Prostate gland (tissue), 2 donors: ENCODE measurements around the gene FAM222A. TPM values are rescaled to one million over a fixed set of nuclear protein-coding genes. Genes with fewer than 3 reads are reported as not detected.

Experiments used
- DNase-seq: peaks from one replicate; pipeline ENCODE4 v3.0.0-alpha.2; 2019; ENCODE audit warnings: low spot score
- H3K27ac ChIP-seq, 2 donors: fragments of 200-600 bp; sonication (generic); 2 replicates each; pipeline ENCODE4 v1.5.1; 2017 to 2019
- H3K27me3 ChIP-seq: fragments of 200-600 bp; sonication (generic); replicated peaks from 2 replicates; pipeline ENCODE4 v1.5.1; 2019; ENCODE audit not compliant: insufficient read depth
- H3K36me3 ChIP-seq, 2 donors: fragments of 200-600 bp; sonication (generic); 1 replicate in 1 of 2; 2 replicates in 1 of 2; pipeline versions ENCODE4 v1.5.1 to v1.8.1; 2017 to 2019
- H3K4me1 ChIP-seq: fragments of 200-600 bp; sonication (generic); replicated peaks from 2 replicates; pipeline ENCODE4 v1.5.1; 2019
- H3K4me3 ChIP-seq, 2 donors: fragments of 200-600 bp; sonication (generic); 2 replicates each; pipeline ENCODE4 v1.5.1; 2017 to 2019
- H3K9me3 ChIP-seq: fragments of 200-600 bp; sonication (generic); 2 replicates; pipeline ENCODE4 v1.5.1; 2017
- POLR2A ChIP-seq: fragments of 450-650 bp; IDR thresholded peaks from one replicate; pipeline ENCODE4 v1.6.1; 2016; ENCODE audit warnings: antibody characterized with exemption, mild to moderate bottlenecking
- POLR2AphosphoS5 ChIP-seq: sonication (generic); formaldehyde crosslinking; IDR thresholded peaks from one replicate; pipeline ENCODE4 v1.6.1; 2017; ENCODE audit warnings: antibody characterized with exemption
- WGBS: methylation state at CpG from one replicate; pipeline ENCODE4 v1.1.5; 2018; 5-methylcytosine and 5-hydroxymethylcytosine counted together
- intact Hi-C: fragments of 100-400 bp; cut with DNase I; formaldehyde crosslinking; loops from one replicate; pipeline ENCODE4 v1.14.2; 2022
- total RNA-seq, 2 donors: library from RNA; depleted of rRNA; stranded (reverse); fragments of >200 nt; gene quantifications; one replicate each; pipeline ENCODE4 v1.1.0, GENCODE V29; 2016
- TF ChIP-seq, protein P1 (sequence below), 4 experiments: fragments of 200-600 bp in 2 of 4; fragments of 450-650 bp in 2 of 4; sonication (generic) in 2 of 4; IDR thresholded peaks; 1 replicate in 3 of 4; 2 replicates in 1 of 4; pipeline ENCODE4 v1.5.1; 2016 to 2019; ENCODE audit warnings: antibody characterized with exemption in 4 of 4, mild to moderate bottlenecking in 2 of 4, moderate library complexity in 2 of 4

FAM222A gene
- total RNA-seq, 2 donors from 2014 or later, result 2.0 to 52.3 TPM

DNA sequence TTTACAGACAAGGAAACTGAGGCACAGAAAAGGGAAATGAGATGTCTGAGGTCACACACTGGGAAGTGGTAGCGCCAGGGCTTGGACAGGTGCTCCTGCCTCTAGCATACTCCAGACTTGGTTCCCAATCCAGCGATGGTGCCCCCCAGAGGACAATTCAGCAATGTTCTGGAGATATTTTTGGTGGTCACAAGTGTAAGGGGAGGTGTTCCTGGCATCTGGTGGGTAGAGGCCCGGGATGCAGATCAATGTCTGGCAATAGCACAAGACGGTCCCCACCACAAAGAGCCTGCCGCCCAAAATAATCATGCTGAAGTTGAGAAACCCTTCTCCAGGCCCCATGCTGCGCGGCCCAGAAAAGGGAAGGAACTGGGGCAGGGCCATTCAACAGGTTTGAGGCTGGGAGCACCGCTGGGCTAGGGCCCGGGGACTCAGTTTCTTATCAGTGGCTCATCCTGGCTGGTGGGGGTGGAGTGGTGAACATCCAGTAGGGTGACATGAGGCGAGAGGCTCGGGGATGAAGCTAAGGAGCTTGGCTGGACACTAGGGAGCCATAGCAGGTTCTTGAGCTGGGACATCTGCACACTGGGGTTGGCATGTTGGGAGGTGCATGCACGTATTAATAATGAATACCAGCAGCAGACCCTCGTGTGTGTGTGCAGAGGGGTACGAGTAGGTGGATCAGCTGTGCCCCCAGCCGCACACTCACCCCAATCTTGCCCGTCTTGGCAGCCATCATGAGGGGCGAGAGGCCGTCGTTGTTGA, 84.5 kb downstream of the FAM222A start:
- Histone ChIP-seq H3K36me3 (peaks cover 0 to 3% of the 10 kb centered on the region in 2 donors), H3K4me3 (no peak overlapping the region), H3K9me3 (no peaks in the 10 kb centered on the region), H3K27ac (no peak overlapping the region), H3K27me3 (no peaks in the 10 kb centered on the region), H3K4me1 (no peaks in the 10 kb centered on the region)
- WGBS, result 83% methylated on average over 19 of the region's 19 CpGs
- TF ChIP-seq, protein P1, sequence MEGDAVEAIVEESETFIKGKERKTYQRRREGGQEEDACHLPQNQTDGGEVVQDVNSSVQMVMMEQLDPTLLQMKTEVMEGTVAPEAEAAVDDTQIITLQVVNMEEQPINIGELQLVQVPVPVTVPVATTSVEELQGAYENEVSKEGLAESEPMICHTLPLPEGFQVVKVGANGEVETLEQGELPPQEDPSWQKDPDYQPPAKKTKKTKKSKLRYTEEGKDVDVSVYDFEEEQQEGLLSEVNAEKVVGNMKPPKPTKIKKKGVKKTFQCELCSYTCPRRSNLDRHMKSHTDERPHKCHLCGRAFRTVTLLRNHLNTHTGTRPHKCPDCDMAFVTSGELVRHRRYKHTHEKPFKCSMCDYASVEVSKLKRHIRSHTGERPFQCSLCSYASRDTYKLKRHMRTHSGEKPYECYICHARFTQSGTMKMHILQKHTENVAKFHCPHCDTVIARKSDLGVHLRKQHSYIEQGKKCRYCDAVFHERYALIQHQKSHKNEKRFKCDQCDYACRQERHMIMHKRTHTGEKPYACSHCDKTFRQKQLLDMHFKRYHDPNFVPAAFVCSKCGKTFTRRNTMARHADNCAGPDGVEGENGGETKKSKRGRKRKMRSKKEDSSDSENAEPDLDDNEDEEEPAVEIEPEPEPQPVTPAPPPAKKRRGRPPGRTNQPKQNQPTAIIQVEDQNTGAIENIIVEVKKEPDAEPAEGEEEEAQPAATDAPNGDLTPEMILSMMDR (IDR thresholded peaks at IDR 0.05), result no peak
- TF ChIP-seq POLR2AphosphoS5 (no peak), POLR2A (no peak)
- intact Hi-C loops, result no loop called here
- DNase-seq, result no peak

DNA sequence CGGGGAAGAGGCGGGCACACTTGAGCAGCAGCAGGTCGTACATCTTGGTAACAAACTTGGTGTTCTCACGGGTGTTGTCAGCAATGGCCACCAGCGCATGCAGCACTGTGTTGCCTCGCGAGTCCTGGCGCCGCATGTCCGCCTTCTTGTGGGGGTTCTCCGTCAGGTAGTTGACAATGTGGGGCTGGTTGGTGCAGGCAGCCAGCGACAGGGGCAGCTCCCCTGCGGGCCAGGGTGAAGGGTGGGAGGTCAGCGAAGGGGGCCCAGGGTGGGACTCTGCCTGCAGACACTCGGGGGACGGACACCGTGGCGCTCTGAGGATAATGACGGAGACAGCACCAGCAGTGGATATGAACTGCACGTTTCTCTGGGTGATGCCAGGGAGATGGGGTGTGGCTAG, 85.1 kb downstream of the FAM222A start:
- TF ChIP-seq, protein P1 (IDR thresholded peaks at IDR 0.05), result no peak
- TF ChIP-seq POLR2A (no peak), POLR2AphosphoS5 (no peak)
- peaks cover 0 to 3% of the 10 kb centered on the region in 2 donors for H3K36me3 ChIP-seq
- DNase-seq, result no peak
- WGBS, result 88% methylated on average over 20 of the region's 20 CpGs
- intact Hi-C loops, result no loop called here
- no peak overlapping the region for H3K4me3 ChIP-seq
- no peaks in the 10 kb centered on the region for H3K9me3 ChIP-seq
- H3K27ac ChIP-seq, result no peak overlapping the region
- H3K4me1 ChIP-seq, result no peaks in the 10 kb centered on the region
- no peaks in the 10 kb centered on the region for H3K27me3 ChIP-seq

DNA sequence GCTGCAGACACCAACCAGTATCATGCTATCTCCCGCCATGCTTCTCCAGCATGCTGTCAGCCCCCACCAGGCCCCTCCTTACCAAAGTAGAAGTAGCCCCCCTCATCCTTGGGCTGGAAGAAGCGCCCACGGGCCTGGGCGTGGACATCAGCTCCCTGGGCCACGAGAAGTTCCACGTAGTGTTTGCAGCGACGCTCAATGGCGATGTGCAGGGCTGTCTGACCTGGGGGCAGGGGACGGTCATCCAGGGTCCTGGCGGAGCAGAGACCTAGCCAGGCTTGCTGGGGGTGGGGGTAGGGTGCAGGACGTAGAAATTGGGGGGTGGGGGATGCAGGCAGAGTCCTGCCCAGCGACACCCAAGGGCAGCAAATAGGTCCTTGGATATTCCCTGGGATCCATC, 86.9 kb downstream of the FAM222A start:
- intact Hi-C loops, result no loop called here
- H3K4me1 ChIP-seq, result no peaks in the 10 kb centered on the region
- TF ChIP-seq, protein P1 (IDR thresholded peaks at IDR 0.05), result no peak
- TF ChIP-seq POLR2AphosphoS5 (no peak), POLR2A (no peak)
- H3K4me3 ChIP-seq, result no peak overlapping the region
- 90% methylated on average over 13 of the region's 13 CpGs for WGBS
- no peaks in the 10 kb centered on the region for H3K9me3 ChIP-seq
- no peak for DNase-seq
- no peak overlapping the region for H3K27ac ChIP-seq
- no peaks in the 10 kb centered on the region for H3K27me3 ChIP-seq
- peaks cover 0 to 3% of the 10 kb centered on the region in 2 donors for H3K36me3 ChIP-seq

DNA sequence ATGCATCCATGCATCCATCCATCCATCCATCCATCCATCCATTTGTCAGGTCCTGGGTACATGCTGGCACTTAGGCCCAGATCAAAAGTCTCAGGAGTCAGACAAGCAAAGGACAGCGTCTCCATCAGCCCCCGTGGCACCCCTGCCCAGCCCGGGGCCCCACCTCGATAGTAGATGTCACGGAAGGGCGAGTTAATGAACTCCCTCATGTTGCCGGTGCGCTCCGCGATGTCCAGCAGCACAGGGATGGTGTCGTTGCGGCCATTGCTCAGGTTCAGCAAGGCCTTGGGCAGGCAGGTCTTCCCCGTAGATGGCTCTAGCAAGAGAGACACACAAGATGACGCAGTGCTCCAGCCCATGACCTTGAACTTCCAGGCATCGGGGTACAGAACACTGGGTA, 89.2 kb downstream of the FAM222A start:
- 95% methylated on average over 15 of the region's 15 CpGs for WGBS
- TF ChIP-seq POLR2A, result no peak
- TF ChIP-seq, protein P1 (IDR thresholded peaks at IDR 0.05), result no peak
- TF ChIP-seq POLR2AphosphoS5, result no peak
- DNase-seq, result no peak
- no peak overlapping the region for H3K4me3 ChIP-seq
- no peaks in the 10 kb centered on the region for H3K9me3 ChIP-seq
- intact Hi-C loops, result no loop called here
- no peak overlapping the region for H3K27ac ChIP-seq
- H3K27me3 ChIP-seq, result no peaks in the 10 kb centered on the region
- peaks cover 0 to 3% of the 10 kb centered on the region in 2 donors for H3K36me3 ChIP-seq
- H3K4me1 ChIP-seq, result no peaks in the 10 kb centered on the region

DNA sequence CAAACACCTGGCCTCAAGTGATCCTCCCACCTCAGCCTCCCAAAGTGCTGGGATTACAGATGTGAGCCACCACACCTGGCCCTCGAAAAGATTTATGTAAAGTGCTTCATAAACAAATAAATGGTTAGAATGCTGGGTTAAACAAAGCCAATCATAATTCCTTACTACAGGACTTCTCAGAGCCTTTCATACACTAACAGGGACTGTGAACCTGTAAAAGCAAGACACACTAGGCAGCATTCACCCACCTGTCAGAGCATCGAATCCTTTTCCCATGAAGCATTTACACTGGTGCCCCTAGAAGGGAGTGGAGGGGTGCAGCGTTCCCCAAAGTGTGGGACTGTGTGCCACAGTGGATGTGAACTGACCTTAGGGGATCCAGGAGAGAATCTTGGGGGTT, 90.1 kb downstream of the FAM222A start:
- TF ChIP-seq POLR2A, result no peak
- no peak for TF ChIP-seq POLR2AphosphoS5
- Histone ChIP-seq H3K4me3 (no peak overlapping the region), H3K9me3 (no peaks in the 10 kb centered on the region), H3K4me1 (no peaks in the 10 kb centered on the region), H3K27me3 (no peaks in the 10 kb centered on the region), H3K36me3 (peaks cover 0 to 3% of the 10 kb centered on the region in 2 donors), H3K27ac (no peak overlapping the region)
- intact Hi-C loops, result loop anchor here (2.0 kb wide), 2 partner anchors 41 to 77 kb away; partner anchors contain the start of gene GLTP
- 95% methylated on average over 3 of the region's 3 CpGs for WGBS
- DNase-seq, result no peak
